Measurements from ENCODE around the gene FUT7. TPM values are rescaled to one million over a fixed set of nuclear protein-coding genes. Genes with fewer than 3 reads are reported as not detected.
A peak's percentile ranks its signal among the peaks of the same experiment; 100 is the strongest.

FUT7 gene
- total RNA-seq, 2 donors from 2014 or later: 10.0 to 17.8 TPM

DNA sequence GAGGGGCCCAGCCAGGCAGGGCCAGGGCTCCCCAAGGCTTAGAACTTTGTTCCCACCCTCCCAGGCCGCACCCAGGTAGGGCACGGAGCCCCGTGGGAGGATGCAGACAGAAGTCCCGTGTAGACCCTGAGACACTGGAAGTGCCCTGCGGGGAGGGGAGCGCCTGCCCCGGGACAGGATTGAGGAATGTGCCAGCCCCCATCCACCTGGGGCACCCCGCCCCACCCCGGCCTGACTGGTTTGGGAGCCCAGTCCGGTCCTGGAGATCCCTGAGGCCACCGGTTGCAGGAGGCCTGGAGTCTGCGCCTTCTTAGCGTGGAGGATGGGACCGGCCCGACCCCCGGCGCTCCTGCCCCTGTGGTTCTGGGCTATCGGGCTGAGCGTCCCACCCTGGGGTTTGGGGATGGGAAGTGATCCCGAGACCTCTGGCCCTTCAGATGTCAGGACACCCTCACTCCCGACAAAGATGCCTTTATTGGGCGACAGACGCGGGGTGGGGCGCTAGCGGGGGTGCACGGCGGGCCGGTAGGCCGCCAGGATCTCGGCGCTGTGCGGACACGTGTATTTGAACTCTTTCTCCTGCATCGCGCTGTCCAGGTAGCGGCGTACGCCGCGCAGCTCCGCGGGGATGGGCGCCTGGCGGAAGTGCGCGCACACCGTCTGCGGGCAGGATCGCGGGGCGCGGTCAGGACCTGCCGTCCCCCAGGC is 37.6 kb downstream of the FUT7 start:
- no peak for DNase-seq (ENCODE audit: low spot score)
- Mint-ChIP-seq H3K4me3 (peak overlapping the region; percentile 81), H3K4me1 (ENCODE audit: low read depth in 2 of 2) (peaks cover 34 to 42% of the 10 kb centered on the region in 2 donors), H3K27ac (peak overlapping the region; percentile 59 to 67), H3K36me3 (no peaks in the 10 kb centered on the region), H3K9me3 (no peaks in the 10 kb centered on the region), H3K27me3 (peaks cover 0 to 2% of the 10 kb centered on the region in 2 donors)
- no peak for ATAC-seq

- no peak for ATAC-seq
- Mint-ChIP-seq H3K27me3 (peaks cover 0 to 2% of the 10 kb centered on the region in 2 donors), H3K9me3 (no peaks in the 10 kb centered on the region), H3K27ac (peak overlapping the region; percentile 67 to 70), H3K4me3 (peak overlapping the region; percentile 81), H3K4me1 (ENCODE audit: low read depth in 2 of 2) (peaks cover 23 to 33% of the 10 kb centered on the region in 2 donors), H3K36me3 (no peaks in the 10 kb centered on the region)
- DNase-seq (ENCODE audit: low spot score): no peak
Measured at GRCh38 chr9:136992819-136993369, 39.0 kb downstream of the FUT7 start.

DNA sequence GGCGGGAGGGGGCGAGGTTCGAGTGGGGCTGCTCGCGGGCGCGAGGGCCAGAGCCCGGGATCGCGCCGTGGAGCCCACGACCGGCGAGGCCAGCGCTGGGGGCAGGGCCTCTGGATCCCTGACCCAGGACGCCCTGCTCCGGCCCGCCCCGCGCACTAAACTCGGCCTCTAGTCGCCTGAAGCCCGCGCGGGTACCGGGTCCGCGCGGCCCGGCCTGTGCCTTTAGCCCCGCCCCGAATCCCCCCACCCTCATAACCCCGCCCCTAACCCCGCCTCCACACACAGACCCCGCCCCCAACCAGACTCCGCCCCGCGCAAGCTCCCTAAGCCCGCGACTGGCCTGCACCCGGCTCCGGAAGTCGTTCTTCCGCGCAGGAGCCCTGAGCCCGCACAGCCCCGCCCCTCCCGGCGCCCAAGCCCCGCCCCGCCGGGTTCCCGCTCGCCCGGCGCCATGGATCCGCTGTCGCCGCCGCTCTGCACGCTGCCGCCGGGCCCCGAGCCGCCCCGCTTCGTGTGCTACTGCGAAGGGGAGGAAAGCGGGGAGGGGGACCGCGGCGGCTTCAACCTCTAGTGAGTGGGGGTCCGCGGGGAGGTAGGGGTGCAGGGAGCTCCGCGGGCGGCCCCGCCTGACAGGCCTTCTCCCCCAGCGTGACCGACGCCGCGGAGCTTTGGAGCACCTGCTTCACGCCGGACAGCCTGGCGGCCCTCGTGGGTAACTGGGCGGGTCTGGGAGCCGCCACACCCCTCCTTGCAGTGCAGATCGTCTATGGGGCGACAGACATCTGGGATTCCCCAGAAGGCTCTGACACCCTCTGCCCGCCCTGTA is 39.7 kb downstream of the FUT7 start, which contains the start of gene PAXX:
TSS of gene PAXX (plus strand) at position 430 of the 826 bp plus-strand sequence. CDS start at position 452, 22 bp downstream.
- no peaks in the 10 kb centered on the region for H3K36me3 Mint-ChIP-seq
- peak within 1 kb of the TSS; percentile 80 to 88 for H3K27ac Mint-ChIP-seq
- ATAC-seq: peak; percentile 91 to 94
- peaks cover 18 to 27% of the 10 kb centered on the region in 2 donors for H3K4me1 Mint-ChIP-seq (ENCODE audit: low read depth in 2 of 2)
- peak within 1 kb of the TSS; percentile 81 for H3K4me3 Mint-ChIP-seq
- H3K27me3 Mint-ChIP-seq: peaks cover 0 to 2% of the 10 kb centered on the region in 2 donors
- DNase-seq (ENCODE audit: low spot score): peak; percentile 96
- no peaks in the 10 kb centered on the region for H3K9me3 Mint-ChIP-seq

- H3K9me3 Mint-ChIP-seq: no peaks in the 10 kb centered on the region
- ATAC-seq: no peak
- H3K27me3 Mint-ChIP-seq: peaks cover 0 to 2% of the 10 kb centered on the region in 2 donors
- H3K4me1 Mint-ChIP-seq (ENCODE audit: low read depth in 2 of 2): peaks cover 18 to 24% of the 10 kb centered on the region in 2 donors
- H3K27ac Mint-ChIP-seq: peak overlapping the region; percentile 60 to 80
- H3K36me3 Mint-ChIP-seq: no peaks in the 10 kb centered on the region
- peak overlapping the region; percentile 81 for H3K4me3 Mint-ChIP-seq
- no peak for DNase-seq (ENCODE audit: low spot score)
Measured at GRCh38 chr9:136990242-136990911, 41.5 kb downstream of the FUT7 start.

DNA sequence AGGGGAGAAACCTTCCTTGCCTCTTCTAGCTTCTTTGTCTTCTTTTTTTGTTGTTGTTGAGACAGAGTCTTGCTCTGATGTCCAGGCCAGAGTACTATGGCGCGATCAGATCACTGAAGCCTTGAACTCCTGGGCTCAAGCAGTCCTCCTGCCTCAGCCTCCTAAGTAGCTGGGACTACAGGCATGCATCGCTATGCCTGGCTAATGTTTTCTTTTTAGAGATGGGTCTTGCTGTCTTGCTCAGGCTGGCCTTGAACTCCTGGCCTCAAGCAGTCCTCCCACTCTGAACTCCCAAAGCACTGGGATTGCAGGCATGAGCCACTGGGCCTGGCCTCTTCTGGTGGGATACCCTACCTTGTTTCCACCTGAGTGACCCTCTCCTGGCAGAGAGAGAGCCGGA is 43.0 kb downstream of the FUT7 start:
- ATAC-seq (no peak), DNase-seq (ENCODE audit: low spot score) (no peak)
- H3K9me3 Mint-ChIP-seq: no peaks in the 10 kb centered on the region
- H3K27ac Mint-ChIP-seq: no peak overlapping the region
- H3K27me3 Mint-ChIP-seq: peaks cover 5% of the 10 kb centered on the region in 2 donors
- H3K36me3 Mint-ChIP-seq: no peaks in the 10 kb centered on the region
- no peak overlapping the region for H3K4me3 Mint-ChIP-seq
- H3K4me1 Mint-ChIP-seq (ENCODE audit: low read depth in 2 of 2): peaks cover 19 to 25% of the 10 kb centered on the region in 2 donors

DNA sequence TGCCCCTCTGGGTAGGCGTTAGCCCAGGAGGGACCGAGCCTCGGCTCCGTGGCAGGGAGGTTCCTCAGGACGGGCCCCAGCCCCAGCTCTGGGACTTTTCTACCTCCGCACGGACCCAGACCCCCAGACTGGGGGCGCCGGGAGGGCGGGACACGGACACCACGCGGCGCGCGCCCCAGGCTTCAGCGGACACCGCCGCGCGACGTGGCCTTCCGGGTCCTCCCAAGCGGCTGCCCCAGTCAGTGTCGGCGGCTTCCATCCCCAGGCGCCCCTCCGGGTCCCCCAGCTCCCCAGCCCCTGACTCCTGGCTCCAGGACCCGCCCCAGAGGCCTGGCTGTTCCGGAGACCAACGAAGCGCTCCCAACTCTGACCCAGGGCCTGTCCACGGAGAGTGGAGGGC is 46.0 kb downstream of the FUT7 start:
- H3K27ac Mint-ChIP-seq: no peak overlapping the region
- H3K36me3 Mint-ChIP-seq: no peaks in the 10 kb centered on the region
- DNase-seq (ENCODE audit: low spot score) (no peak), ATAC-seq (no peak)
- peaks cover 7 to 9% of the 10 kb centered on the region in 2 donors for H3K27me3 Mint-ChIP-seq
- no peaks in the 10 kb centered on the region for H3K9me3 Mint-ChIP-seq
- no peak overlapping the region for H3K4me3 Mint-ChIP-seq
- peaks cover 10 to 13% of the 10 kb centered on the region in 2 donors for H3K4me1 Mint-ChIP-seq (ENCODE audit: low read depth in 2 of 2)

DNA sequence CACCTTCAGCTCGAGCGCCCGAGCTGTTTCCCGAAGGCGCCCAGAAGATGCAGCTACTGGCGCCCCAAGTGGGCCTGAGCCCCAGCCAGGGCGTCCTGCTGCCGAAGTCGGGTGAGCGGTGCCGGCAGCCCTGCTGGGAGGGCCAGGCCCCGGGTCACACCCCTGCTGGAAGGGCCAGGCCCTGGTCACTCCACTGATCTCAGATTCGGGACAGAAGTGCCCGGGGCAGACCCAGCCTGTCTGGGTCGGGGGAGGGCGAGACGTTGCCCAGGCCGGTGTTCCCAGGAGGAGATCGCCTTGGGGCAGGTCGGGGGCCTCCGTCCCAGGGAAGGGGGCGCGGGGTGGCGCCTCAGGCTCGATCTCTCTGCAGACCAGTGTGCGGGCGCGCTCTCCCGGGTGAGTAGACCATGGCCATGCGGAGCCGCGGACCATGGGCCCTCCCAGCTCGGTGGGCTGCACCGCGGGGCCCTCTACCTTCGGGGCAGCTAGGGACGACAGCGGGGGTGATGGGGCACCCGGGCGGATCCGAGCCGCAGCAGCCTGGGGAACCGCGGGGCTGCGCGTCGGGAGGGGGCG is 46.8 kb downstream of the FUT7 start:
- peaks cover 7 to 9% of the 10 kb centered on the region in 2 donors for H3K27me3 Mint-ChIP-seq
- no peaks in the 10 kb centered on the region for H3K9me3 Mint-ChIP-seq
- H3K4me1 Mint-ChIP-seq (ENCODE audit: low read depth in 2 of 2): peaks cover 6% of the 10 kb centered on the region in 2 donors
- no peak overlapping the region for H3K27ac Mint-ChIP-seq
- no peak for DNase-seq (ENCODE audit: low spot score)
- ATAC-seq: no peak
- no peaks in the 10 kb centered on the region for H3K36me3 Mint-ChIP-seq
- H3K4me3 Mint-ChIP-seq: no peak overlapping the region

- DNase-seq (ENCODE audit: low spot score): no peak
- peaks cover 5 to 9% of the 10 kb centered on the region in 2 donors for H3K27me3 Mint-ChIP-seq
- H3K27ac Mint-ChIP-seq: no peak overlapping the region
- no peak for ATAC-seq
- peaks cover 4 to 6% of the 10 kb centered on the region in 2 donors for H3K4me1 Mint-ChIP-seq (ENCODE audit: low read depth in 2 of 2)
- H3K4me3 Mint-ChIP-seq: no peak overlapping the region
- no peaks in the 10 kb centered on the region for H3K9me3 Mint-ChIP-seq
- H3K36me3 Mint-ChIP-seq: no peaks in the 10 kb centered on the region
Measured at GRCh38 chr9:136984464-136985026, 47.3 kb downstream of the FUT7 start.

DNA sequence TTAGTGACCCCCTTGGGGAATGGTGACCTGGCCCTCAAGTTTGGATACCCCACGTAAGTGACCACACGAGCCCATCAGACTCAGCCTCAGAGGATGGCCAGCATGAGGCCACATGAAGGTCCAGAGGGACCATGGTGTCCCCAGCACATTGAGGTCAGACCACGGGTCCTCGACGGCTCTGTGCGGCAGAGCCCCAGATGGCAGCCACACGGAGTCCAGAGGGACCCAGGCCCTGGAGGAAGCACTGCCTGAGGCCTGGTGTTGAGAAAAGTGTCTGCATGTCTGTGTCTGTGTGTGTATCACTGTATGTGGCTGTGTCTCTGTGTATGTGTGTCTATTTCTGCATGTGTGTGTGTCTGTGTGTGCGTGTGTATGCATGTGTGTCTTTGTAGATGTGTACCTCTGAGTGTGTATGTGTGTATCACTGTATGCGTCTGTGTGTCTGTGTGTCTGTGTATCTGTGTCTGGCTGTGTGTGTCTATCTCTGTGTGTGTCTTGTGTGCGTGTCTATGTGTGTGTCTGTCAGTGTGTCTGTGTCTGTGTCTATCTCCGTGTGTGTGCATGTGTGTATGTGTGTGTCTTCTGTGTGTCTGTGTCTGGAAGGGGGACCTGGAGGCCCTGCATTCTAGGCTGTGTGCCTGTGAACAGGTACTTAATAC is 48.1 kb downstream of the FUT7 start:
- Mint-ChIP-seq H3K36me3 (no peaks in the 10 kb centered on the region), H3K4me1 (ENCODE audit: low read depth in 2 of 2) (peaks cover 4 to 6% of the 10 kb centered on the region in 2 donors), H3K27ac (no peak overlapping the region), H3K9me3 (no peaks in the 10 kb centered on the region), H3K27me3 (peaks cover 5 to 9% of the 10 kb centered on the region in 2 donors), H3K4me3 (peak overlapping the region; percentile 2)
- ATAC-seq (no peak), DNase-seq (ENCODE audit: low spot score) (no peak)

GRCh38 chr9:136983167-136983566 is 48.7 kb downstream of the FUT7 start:
- Mint-ChIP-seq H3K27me3 (peaks cover 5 to 9% of the 10 kb centered on the region in 2 donors), H3K9me3 (no peaks in the 10 kb centered on the region), H3K4me3 (no peak overlapping the region), H3K4me1 (ENCODE audit: low read depth in 2 of 2) (peaks cover 4 to 6% of the 10 kb centered on the region in 2 donors), H3K27ac (no peak overlapping the region), H3K36me3 (no peaks in the 10 kb centered on the region)
- DNase-seq (ENCODE audit: low spot score): no peak
- ATAC-seq: no peak

DNA sequence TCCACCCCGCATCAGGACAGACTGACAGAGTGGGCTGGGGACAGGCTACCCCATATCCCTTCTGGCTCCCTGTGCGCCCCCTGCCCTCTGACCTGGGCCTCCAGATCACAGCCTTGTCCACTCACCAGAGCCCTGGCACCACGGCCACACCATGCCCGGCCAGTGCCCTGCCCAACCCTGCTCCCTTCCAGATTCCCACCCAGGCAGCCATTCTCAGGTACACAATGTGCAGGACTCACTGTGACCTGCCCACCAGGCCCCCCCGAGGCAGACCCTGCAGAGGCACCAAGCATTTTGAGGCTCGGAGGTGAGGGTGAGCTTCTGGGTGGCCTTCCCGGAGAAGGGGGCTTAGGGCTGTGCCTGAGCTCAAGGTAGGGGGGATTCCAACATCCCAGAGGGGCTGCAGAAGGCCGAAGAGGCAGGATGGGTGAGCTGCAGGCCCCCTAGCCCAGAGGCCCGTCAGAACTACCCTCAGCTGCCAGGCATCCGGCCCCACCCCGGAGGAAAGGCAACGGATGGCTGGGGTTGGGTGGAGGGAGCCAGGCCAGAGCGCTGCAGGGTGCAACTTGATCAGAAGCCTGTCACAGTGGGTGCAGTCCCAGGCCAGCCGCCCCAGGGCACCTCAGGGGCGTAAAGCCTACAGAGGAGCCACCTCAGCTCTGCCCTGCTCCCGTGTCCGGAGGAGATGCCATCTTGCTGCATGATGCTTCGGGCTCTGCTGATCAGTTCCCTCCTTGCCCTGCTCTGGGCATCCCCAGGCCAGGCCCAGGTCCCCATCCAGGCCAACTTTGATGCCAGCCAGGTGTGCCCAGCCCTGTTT is 49.4 kb downstream of the FUT7 start, which contains the start of gene LCNL1:
TSS of gene LCNL1 (plus strand) at position 762 of the 820 bp plus-strand sequence. CDS start 594 bp downstream, outside the sequence.
- Mint-ChIP-seq H3K36me3 (no peaks in the 10 kb centered on the region), H3K4me3 (peak within 1 kb of the TSS; percentile 2), H3K27ac (no peak within 1 kb of the TSS), H3K4me1 (ENCODE audit: low read depth in 2 of 2) (peaks cover 4 to 6% of the 10 kb centered on the region in 2 donors), H3K27me3 (peaks cover 5 to 9% of the 10 kb centered on the region in 2 donors), H3K9me3 (no peaks in the 10 kb centered on the region)
- ATAC-seq: no peak
- DNase-seq (ENCODE audit: low spot score): no peak
